HG03378 (cell line): Measurements from ENCODE around the gene SCN8A.

Experiments used
- ATAC-seq: cut with Tn5 transposase; IDR thresholded peaks from one replicate; pipeline ENCODE4 v1.9.1; 2021; ENCODE audit warnings: mild to moderate bottlenecking, moderate library complexity; ENCODE audit not compliant: unreplicated experiment

Gene SCN8A

GRCh38 chr12:51847643-51848325 is 256.8 kb downstream of the SCN8A start:
- ATAC-seq = no peak

- ATAC-seq = no peak
Measured at GRCh38 chr12:51848326-51848727, 257.3 kb downstream of the SCN8A start, which contains the start of gene FIGNL2. FIGNL2 (minus strand) TSS chr12:51848718; CDS start chr12:51822413, 26,305 bp downstream.

- no peak for ATAC-seq
Measured at GRCh38 chr12:51848841-51849735, 258.1 kb downstream of the SCN8A start.

- ATAC-seq = no peak
Measured at GRCh38 chr12:51850081-51850964, 259.3 kb downstream of the SCN8A start.

- no peak for ATAC-seq
Measured at GRCh38 chr12:51850965-51851299, 259.9 kb downstream of the SCN8A start.

GRCh38 chr12:51851413-51852124 is 260.5 kb downstream of the SCN8A start:
- no peak for ATAC-seq

- no peak for ATAC-seq
Measured at GRCh38 chr12:51852404-51853137, 261.5 kb downstream of the SCN8A start.

- no peak for ATAC-seq
Measured at GRCh38 chr12:51855586-51856428, 264.8 kb downstream of the SCN8A start.

- ATAC-seq = no peak
Measured at GRCh38 chr12:51860986-51861385, 270.0 kb downstream of the SCN8A start.
